ENCODE data around the gene COL6A1. TPM values are rescaled to one million over a fixed set of nuclear protein-coding genes. Genes with fewer than 3 reads are reported as not detected.

The COL6A1 gene
- total and polyA plus RNA-seq, 4 donors, result 16.9 to 82.0 (median 35.7) TPM

GRCh38 chr21:45989355-45990048, 7.9 kb downstream of the COL6A1 start (continued):
- TF ChIP-seq ZBTB33 (IDR thresholded peaks at IDR 0.05) (no peak), NR2F2 (IDR thresholded peaks at IDR 0.05) (no peak)

DNA sequence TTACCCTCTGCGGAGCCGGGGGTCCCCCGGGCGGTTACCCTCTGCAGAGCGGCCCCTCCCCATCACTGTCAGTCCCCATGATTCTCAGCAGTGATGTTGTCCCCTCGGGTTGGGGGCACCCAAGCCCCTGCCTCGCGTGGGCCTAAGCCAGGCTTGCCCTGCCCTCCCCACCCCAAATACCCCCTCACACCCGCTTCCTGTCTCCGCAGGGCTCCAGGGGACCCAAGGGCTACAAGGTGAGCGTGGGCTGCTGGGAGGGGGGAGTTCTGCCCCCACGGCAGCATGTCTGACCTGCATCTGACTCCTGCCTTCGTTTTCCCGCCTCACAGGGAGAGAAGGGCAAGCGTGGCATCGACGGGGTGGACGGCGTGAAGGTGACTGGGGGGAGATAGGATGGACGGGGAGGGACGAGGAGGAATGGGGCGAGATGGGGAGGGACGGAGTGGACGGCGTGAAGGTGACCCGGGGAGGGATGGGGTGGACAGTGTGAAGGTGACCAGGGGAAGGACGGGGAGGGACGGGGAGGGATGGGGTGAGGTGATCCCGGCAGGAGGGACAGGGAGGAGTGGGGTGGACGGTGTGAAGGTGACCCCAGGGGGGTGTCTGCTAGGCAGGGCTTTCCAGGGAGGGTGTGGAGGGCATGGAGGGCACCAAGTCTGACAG, 8.6 kb downstream of the COL6A1 start:
- Histone ChIP-seq H3K27ac (ENCODE audit: low read depth in 1 of 2, low read length in 2 of 2) (no peak overlapping the region), H3K9ac (ENCODE audit: low read depth in 1 of 2, low read length in 2 of 2) (no peak overlapping the region), H3K36me3 (ENCODE audit: control insufficient read depth in 4 of 4, insufficient read depth in 3 of 4, low read depth in 1 of 4, low read length in 3 of 4) (peaks cover 0 to 12% (median 4%) of the 10 kb centered on the region in 4 donors), H3K9me3 (ENCODE audit: control insufficient read depth in 4 of 4, low read length in 3 of 4) (no peaks in the 10 kb centered on the region), H3K27me3 (ENCODE audit: control insufficient read depth in 4 of 4, insufficient read depth in 4 of 4, low read length in 3 of 4) (no peaks in the 10 kb centered on the region), H3K4me3 (ENCODE audit: low read depth in 1 of 3, low read length in 3 of 3) (no peak overlapping the region), H3K4me1 (ENCODE audit: control insufficient read depth in 4 of 4, insufficient read depth in 4 of 4, low read length in 3 of 4) (no peaks in the 10 kb centered on the region)
- TF ChIP-seq SP1 (IDR thresholded peaks at IDR 0.05) (no peak), ZBTB33 (IDR thresholded peaks at IDR 0.05) (no peak), EGR1 (IDR thresholded peaks at IDR 0.05; ENCODE audit: low read depth in 2 of 2) (no peak), RXRA (IDR thresholded peaks at IDR 0.05) (no peak), HNF4A (conservative IDR thresholded peaks at IDR 0.05) (no peak), TAF1 (conservative IDR thresholded peaks at IDR 0.05) (no peak), FOXA1 (IDR thresholded peaks at IDR 0.05) (no peak), NR2F2 (IDR thresholded peaks at IDR 0.05) (no peak), FOXA2 (IDR thresholded peaks at IDR 0.05) (no peak), YY1 (IDR thresholded peaks at IDR 0.05) (no peak), HNF4G (IDR thresholded peaks at IDR 0.05) (no peak), GABPA (IDR thresholded peaks at IDR 0.05 in 1 of 2, conservative IDR thresholded peaks at IDR 0.05 in 1 of 2) (no peak), RAD21 (IDR thresholded peaks at IDR 0.05) (no peak), CTCF (IDR thresholded peaks at IDR 0.05; ENCODE audit: low read depth, low read length, missing input control) (no peak)
- TF ChIP-seq, protein P1, sequence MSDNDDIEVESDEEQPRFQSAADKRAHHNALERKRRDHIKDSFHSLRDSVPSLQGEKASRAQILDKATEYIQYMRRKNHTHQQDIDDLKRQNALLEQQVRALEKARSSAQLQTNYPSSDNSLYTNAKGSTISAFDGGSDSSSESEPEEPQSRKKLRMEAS (IDR thresholded peaks at IDR 0.05), result no peak
- TF ChIP-seq, protein P2, sequence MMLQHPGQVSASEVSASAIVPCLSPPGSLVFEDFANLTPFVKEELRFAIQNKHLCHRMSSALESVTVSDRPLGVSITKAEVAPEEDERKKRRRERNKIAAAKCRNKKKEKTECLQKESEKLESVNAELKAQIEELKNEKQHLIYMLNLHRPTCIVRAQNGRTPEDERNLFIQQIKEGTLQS (IDR thresholded peaks at IDR 0.05), result no peak
- DNase-seq (ENCODE audit: low spot score), result no peak
- 89% methylated on average over 30 of the region's 30 CpGs for WGBS
